Right lobe of liver (tissue), 6 donors: ENCODE data around the gene EGR1. TPM values are rescaled to one million over a fixed set of nuclear protein-coding genes. Genes with fewer than 3 reads are reported as not detected.

Experiments used
- ATAC-seq, 4 donors: fragments of 200-7000 bp; cut with Tn5 transposase; one replicate each; pipeline ENCODE4 v1.9.1; 2020; ENCODE audit warnings: mild to moderate bottlenecking in 4 of 4, moderate library complexity in 4 of 4
- DNase-seq, 3 donors: peaks; one replicate each; pipeline ENCODE4 v3.0.0-alpha.2; 2020
- H3K27ac ChIP-seq, 3 donors: fragments of 200-600 bp; one replicate each; pipeline ENCODE4 v1.8.0; 2022
- H3K27me3 ChIP-seq, 2 donors: fragments of 200-600 bp; one replicate each; pipeline ENCODE4 v1.8.0; 2022
- H3K36me3 ChIP-seq, 4 donors: fragments of 200-600 bp; sonication (generic) in 1 of 4; one replicate each; pipeline versions ENCODE4 v1.5.1 to v1.8.0; 2017 to 2022; ENCODE audit warnings: control low read depth in 1 of 4
- H3K4me1 ChIP-seq, 4 donors: fragments of 200-600 bp; sonication (generic) in 1 of 4; one replicate each; pipeline versions ENCODE4 v1.5.1 to v1.8.0; 2017 to 2022; ENCODE audit warnings: control low read depth in 1 of 4
- H3K4me3 ChIP-seq, 3 donors: fragments of 200-600 bp; one replicate each; pipeline ENCODE4 v1.8.0; 2022
- H3K9me3 ChIP-seq, 4 donors: fragments of 200-600 bp; sonication (generic) in 1 of 4; one replicate each; pipeline versions ENCODE4 v1.5.1 to v1.8.0; 2017 to 2022; ENCODE audit warnings: control low read depth in 1 of 4
- CTCF ChIP-seq, 4 donors: fragments of 200-600 bp in 3 of 4; fragments of 450-650 bp in 1 of 4; IDR thresholded peaks; one replicate each; pipeline versions ENCODE4 v1.5.1 to v1.8.0; 2016 to 2022; ENCODE audit warnings: antibody characterized with exemption in 4 of 4, mild to moderate bottlenecking in 2 of 4
- POLR2A ChIP-seq: fragments of 450-650 bp; IDR thresholded peaks from one replicate; pipeline ENCODE4 v1.6.1; 2017; ENCODE audit warnings: antibody characterized with exemption, mild to moderate bottlenecking
- WGBS: methylation state at CpG from one replicate; pipeline ENCODE4 v1.1.6; 2018; ENCODE audit warnings: low coverage, low lambda C conversion rate; ENCODE audit not compliant: insufficient coverage; ENCODE audit errors: missing lambda C conversion rate; 5-methylcytosine and 5-hydroxymethylcytosine counted together
- intact Hi-C, 2 donors: fragments of 100-400 bp; cut with DNase I; formaldehyde crosslinking; loops; one replicate each; pipeline versions ENCODE4 v1.11.2 to v1.14.1; 2022
- total RNA-seq, 6 experiments: library from RNA; depleted of rRNA in 2 of 6; stranded (reverse); fragments of >200 nt in 2 of 6; fragmentation: NEBNext Ultra II Directional in 3 of 6; extraction: Animal tissue kit (Norgen Biotek cat#: 25700) in 3 of 6; gene quantifications; one replicate each; pipeline versions ENCODE4 v1.1.0 to v1.2.4, GENCODE V29; 2016 to 2023
- donor health status: DM: no; HTN: yes; CAD: no.
- donor health status: DM: no; HTN: no; CAD: no.
- donor health status: DM: no; HTN: no; CAD: no.
- donor health status: DM: no; HTN: yes; CAD: no.
- donor health status: DM: no; HTN: yes; CAD: no.

The EGR1 gene
- total RNA-seq, 6 experiments from 2014 or later: 6.6 to 72.9 (median 16.6) TPM

- Histone ChIP-seq H3K27me3 (no peaks in the 10 kb centered on the region), H3K36me3 (no peaks in the 10 kb centered on the region), H3K4me1 (peaks cover 0 to 19% (median 7%) of the 10 kb centered on the region in 4 donors), H3K9me3 (no peaks in the 10 kb centered on the region), H3K4me3 (no peak overlapping the region), H3K27ac (no peak overlapping the region)
- ATAC-seq (no peak), DNase-seq (no peak)
- intact Hi-C loops: no loop called here
- TF ChIP-seq CTCF (IDR thresholded peaks at IDR 0.05) (no peak), POLR2A (no peak)
- 65% methylated on average over 6 of the region's 7 CpGs for WGBS
Observed at GRCh38 chr5:138495351-138495750, 30.1 kb downstream of the EGR1 start.

GRCh38 chr5:138498376-138498775 lies 33.1 kb downstream of the EGR1 start:
- Histone ChIP-seq H3K27ac (no peak overlapping the region), H3K27me3 (no peaks in the 10 kb centered on the region), H3K4me1 (peaks cover 0 to 15% (median 5%) of the 10 kb centered on the region in 4 donors), H3K9me3 (no peaks in the 10 kb centered on the region), H3K36me3 (no peaks in the 10 kb centered on the region), H3K4me3 (no peak overlapping the region)
- ATAC-seq: no peak
- TF ChIP-seq POLR2A: no peak
- TF ChIP-seq CTCF (IDR thresholded peaks at IDR 0.05): no peak
- DNase-seq: no peak
- WGBS: 57% methylated on average over 4 of the region's 4 CpGs
- intact Hi-C loops: no loop called here

- no peaks in the 10 kb centered on the region for H3K36me3 ChIP-seq
- H3K4me1 ChIP-seq: peaks cover 0 to 33% (median 14%) of the 10 kb centered on the region in 4 donors
- ATAC-seq (peak in 2 of 4 donors; percentile 17 to 31), DNase-seq (peak in 1 of 3 donors; percentile 55)
- H3K27ac ChIP-seq: no peak overlapping the region
- H3K9me3 ChIP-seq: no peaks in the 10 kb centered on the region
- TF ChIP-seq CTCF (IDR thresholded peaks at IDR 0.05): no peak
- no peak for TF ChIP-seq POLR2A
- H3K27me3 ChIP-seq: no peaks in the 10 kb centered on the region
- no peak overlapping the region for H3K4me3 ChIP-seq
- intact Hi-C loops: loop anchor here (5.0 kb wide), 2 partner anchors 35 to 50 kb away; partner anchors contain the start of gene EGR1 (in 1 of the 2)
- 51% methylated on average over 4 of the region's 4 CpGs for WGBS
Observed at GRCh38 chr5:138502121-138502520, 36.8 kb downstream of the EGR1 start.

- ATAC-seq (no peak), DNase-seq (no peak)
- whole genome bisulfite sequencing: 93% methylated on average over 4 of the region's 11 CpGs
- no peaks in the 10 kb centered on the region for H3K36me3 ChIP-seq
- intact Hi-C loops: loop anchor here (5.0 kb wide), 2 partner anchors 35 to 50 kb away; partner anchors contain the start of gene EGR1 (in 1 of the 2)
- no peak for TF ChIP-seq POLR2A
- no peak for TF ChIP-seq CTCF (IDR thresholded peaks at IDR 0.05)
- H3K9me3 ChIP-seq: no peaks in the 10 kb centered on the region
- H3K27me3 ChIP-seq: no peaks in the 10 kb centered on the region
- H3K4me3 ChIP-seq: no peak overlapping the region
- no peak overlapping the region for H3K27ac ChIP-seq
- H3K4me1 ChIP-seq: peaks cover 0 to 36% (median 15%) of the 10 kb centered on the region in 4 donors
Observed at GRCh38 chr5:138502521-138502920, 37.2 kb downstream of the EGR1 start.
